A549 (cell line): ENCODE measurements around the gene SLC5A8. TPM values are rescaled to one million over a fixed set of nuclear protein-coding genes. Genes with fewer than 3 reads are reported as not detected.

Experiments used
- ATAC-seq, 2 experiments: fragments of 200-7000 bp in 1 of 2; fragments of >200 bp in 1 of 2; cut with Nextera tagmentation in 1 of 2; cut with Tn5 transposase in 1 of 2; 3 replicates each; pipeline versions ENCODE4 v1.8.0 to v1.9.1; 2018 to 2020; ENCODE audit warnings: mild to moderate bottlenecking in 1 of 2, moderate library complexity in 1 of 2
- CTCF ChIA-PET: fragments of 300-600 bp; sonication (Branson Sonifier 250); formaldehyde crosslinking; extraction: SDS; loops from one replicate; lab custom pipeline; 2021; ENCODE audit warnings: antibody characterized with exemption, inconsistent platforms; lab: Yijun Ruan, JAX
- POLR2A ChIA-PET: fragments of 350-600 bp; formaldehyde crosslinking; extraction: SDS; loops from one replicate; lab custom pipeline; 2021; ENCODE audit warnings: antibody characterized with exemption, inconsistent platforms; lab: Yijun Ruan, JAX
- DNase-seq, 2 experiments: peaks; one replicate each; pipeline versions ENCODE4 v3.0.0 to v3.0.0-alpha.2; 2011 to 2016; ENCODE audit warnings: low read depth in 1 of 2, low spot score in 1 of 2
- FAIRE-seq: peaks from 2 replicates; lab custom pipeline; 2011; peaks lifted over from hg19 to GRCh38; lab: Jason Lieb, UNC
- H3K27ac ChIP-seq, 2 experiments: fragments of >200 bp; sonication (Bioruptor Twin); formaldehyde crosslinking; 3 replicates each; pipeline ENCODE4 v1.5.1; 2016 to 2017
- H3K4me1 ChIP-seq: fragments of >200 bp; sonication (Bioruptor Twin); formaldehyde crosslinking; 3 replicates; pipeline ENCODE4 v1.6.1; 2016
- H3K4me2 ChIP-seq: fragments of >200 bp; sonication (Bioruptor Twin); formaldehyde crosslinking; 3 replicates; pipeline ENCODE4 v1.6.1; 2016
- H3K4me3 ChIP-seq: fragments of >200 bp; sonication (Bioruptor Twin); formaldehyde crosslinking; 3 replicates; pipeline ENCODE4 v1.5.1; 2016
- H3K9me3 ChIP-seq: fragments of >200 bp; sonication (Bioruptor Twin); formaldehyde crosslinking; 3 replicates; pipeline ENCODE4 v1.6.1; 2016
- CEBPB ChIP-seq, 2 experiments: fragments of >200 bp in 1 of 2; sonication (Bioruptor Twin) in 1 of 2; formaldehyde crosslinking in 1 of 2; IDR thresholded peaks; 2 replicates each; pipeline ENCODE4 v1.6.1; 2012 to 2016
- CHD2 ChIP-seq: fragments of 150-350 bp; IDR thresholded peaks from 2 replicates; pipeline ENCODE4 v1.6.1; 2014; ENCODE audit warnings: low read length; ENCODE audit not compliant: partially characterized antibody
- EP300 ChIP-seq, 2 experiments: fragments of >200 bp; sonication (Bioruptor Twin); formaldehyde crosslinking; IDR thresholded peaks; 2 replicates in 1 of 2; 3 replicates in 1 of 2; pipeline ENCODE4 v1.6.1; 2016 to 2017
- FOSL2 ChIP-seq, 2 experiments: fragments of 450-650 bp in 1 of 2; fragments of >200 bp in 1 of 2; sonication (Bioruptor Twin) in 1 of 2; formaldehyde crosslinking; IDR thresholded peaks; 2 replicates each; pipeline versions ENCODE4 v1.5.0 to v1.6.1; 2016 to 2020; ENCODE audit warnings: mild to moderate bottlenecking in 1 of 2, moderate library complexity in 1 of 2
- HMGXB4 ChIP-seq: fragments of 250-450 bp; sonication (Bioruptor Pico); IDR thresholded peaks from 2 replicates; pipeline ENCODE4 v1.5.0; 2021; ENCODE audit warnings: mild to moderate bottlenecking, moderate library complexity, borderline replicate concordance
- JUNB ChIP-seq: fragments of >200 bp; sonication (Bioruptor Twin); formaldehyde crosslinking; IDR thresholded peaks from 2 replicates; pipeline ENCODE4 v1.6.1; 2016
- KDM5A ChIP-seq: fragments of 200-600 bp; sonication (generic); IDR thresholded peaks from 2 replicates; pipeline ENCODE4 v1.6.1; 2016; ENCODE audit warnings: antibody characterized with exemption, mild to moderate bottlenecking
- NFE2L2 ChIP-seq: fragments of 150-350 bp; conservative IDR thresholded peaks from 2 replicates; pipeline ENCODE4 v1.6.1; 2014; ENCODE audit warnings: low read length
- NR3C1 ChIP-seq: fragments of >200 bp; sonication (Bioruptor Twin); formaldehyde crosslinking; IDR thresholded peaks from 3 replicates; pipeline ENCODE4 v1.6.1; 2017
- RAD21 ChIP-seq, 2 experiments: fragments of >200 bp in 1 of 2; sonication (Bioruptor Twin) in 1 of 2; formaldehyde crosslinking in 1 of 2; IDR thresholded peaks in 1 of 2; conservative IDR thresholded peaks in 1 of 2; 2 replicates in 1 of 2; 3 replicates in 1 of 2; pipeline ENCODE4 v1.6.1; 2012 to 2018; ENCODE audit warnings: inconsistent platforms in 1 of 2
- RFX5 ChIP-seq: fragments of 450-650 bp; IDR thresholded peaks from 2 replicates; pipeline ENCODE4 v1.7.1; 2014; ENCODE audit warnings: antibody characterized with exemption, mild to moderate bottlenecking, moderate library complexity
- TFCP2L1 ChIP-seq: fragments of 250-450 bp; sonication (Bioruptor Pico); IDR thresholded peaks from 2 replicates; pipeline ENCODE4 v1.5.0; 2021; ENCODE audit warnings: mild to moderate bottlenecking
- ZFP36 ChIP-seq: fragments of 450-650 bp; IDR thresholded peaks from 2 replicates; pipeline ENCODE4 v1.6.1; 2014; ENCODE audit warnings: borderline replicate concordance; ENCODE audit not compliant: partially characterized antibody
- WGBS: methylation state at CpG from one replicate; pipeline ENCODE4 v1.1.6; 2017; ENCODE audit errors: missing lambda C conversion rate; 5-methylcytosine and 5-hydroxymethylcytosine counted together
- polyA plus RNA-seq, 4 experiments: library from polyadenylated mRNA; depleted of rRNA in 3 of 4; stranded (reverse); fragments of >200 nt; fragmentation: RNase III in 1 of 4; extraction: RNeasy Plus Mini Kit Qiagen cat#74134 plus additional on column Dnase treatment in 1 of 4; gene quantifications; 2 replicates in 3 of 4; 3 replicates in 1 of 4; pipeline ENCODE4 v1.2.3, GENCODE V29; 2011 to 2017
- small RNA-seq, 6 experiments: library from RNA; depleted of rRNA; stranded (forward); fragments of <200 nt; gene quantifications; one replicate each; pipeline ENCODE3, GENCODE V24; 2012
- TF ChIP-seq, protein P1 (sequence below): IDR thresholded peaks from 2 replicates; pipeline ENCODE4 v1.6.1; 2012; ENCODE audit warnings: low read depth, borderline replicate concordance
- TF ChIP-seq, protein P2 (sequence below): fragments of 200-600 bp; sonication (generic); IDR thresholded peaks from 2 replicates; pipeline ENCODE4 v1.6.1; 2016; ENCODE audit warnings: antibody characterized with exemption, mild to moderate bottlenecking, moderate library complexity
- TF ChIP-seq, protein P3 (sequence below): fragments of >200 bp; sonication (Bioruptor Twin); formaldehyde crosslinking; IDR thresholded peaks from 3 replicates; pipeline ENCODE4 v1.5.1; 2016

The SLC5A8 gene
- polyA plus RNA-seq, 2 of the 4 experiments (the other 2 are of a cell fraction): not detected

DNA sequence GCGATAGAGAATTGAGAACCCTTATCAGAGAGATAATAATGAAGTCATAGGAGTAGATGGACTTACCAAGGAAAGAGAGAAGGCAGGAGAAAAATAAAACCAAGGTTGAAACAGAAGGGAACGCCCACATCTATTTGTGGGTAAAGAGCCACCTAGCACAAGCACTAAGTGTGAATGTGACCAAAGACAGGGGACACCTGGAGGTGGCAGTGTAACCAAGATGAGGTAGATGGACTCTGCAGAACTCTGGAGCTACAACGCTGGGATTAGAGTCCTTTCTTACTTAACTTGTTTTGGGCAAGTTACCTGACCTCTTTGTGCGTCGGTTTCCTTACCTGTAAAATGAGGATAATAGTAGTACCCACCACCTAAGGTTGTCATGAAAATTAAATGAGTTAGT lies 101.9 kb downstream of the SLC5A8 start:
- no peak for ATAC-seq

DNA sequence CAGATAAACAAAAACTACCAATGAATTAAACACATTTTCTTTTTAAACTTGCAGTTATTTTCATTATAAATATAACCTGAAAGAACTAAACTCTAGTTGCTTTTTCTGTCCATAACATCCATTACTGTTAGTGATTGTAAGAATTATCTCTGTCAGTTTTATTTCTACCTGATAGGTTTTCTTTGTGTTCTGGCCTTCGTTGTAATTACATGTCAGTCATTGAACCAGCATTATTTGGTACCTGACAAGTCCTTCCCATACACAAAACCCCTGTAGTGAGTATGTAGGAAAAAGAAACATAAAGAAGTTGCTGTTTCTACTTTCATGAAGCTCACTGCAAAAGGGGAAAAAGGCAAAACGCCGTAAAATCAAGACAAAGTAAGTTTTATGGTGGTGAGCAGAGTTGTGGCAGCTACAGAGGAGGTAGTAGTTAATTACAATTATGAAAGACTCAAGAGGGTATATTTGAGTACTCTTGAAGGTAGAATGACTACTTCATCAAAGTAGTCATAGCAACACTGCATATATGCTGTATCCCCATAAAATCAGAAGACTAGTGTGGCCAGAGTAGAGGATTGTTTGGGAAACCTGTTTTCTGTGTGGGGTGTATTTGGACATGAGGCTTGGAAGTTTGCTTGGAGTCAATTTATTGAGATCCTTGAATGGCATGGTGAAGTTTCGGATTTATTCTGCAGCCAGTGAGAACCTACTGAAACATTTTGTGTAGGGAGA lies 102.8 kb downstream of the SLC5A8 start:
- no peak for ATAC-seq
- Histone ChIP-seq H3K27ac (no peak overlapping the region), H3K9me3 (no peaks in the 10 kb centered on the region), H3K4me3 (no peak overlapping the region), H3K4me2 (no peak overlapping the region), H3K4me1 (no peaks in the 10 kb centered on the region)
- DNase-seq: no peak
- ChIA-PET POLR2A (no interaction called here), CTCF (no interaction called here)
- no peak for FAIRE-seq
- TF ChIP-seq, protein P1, sequence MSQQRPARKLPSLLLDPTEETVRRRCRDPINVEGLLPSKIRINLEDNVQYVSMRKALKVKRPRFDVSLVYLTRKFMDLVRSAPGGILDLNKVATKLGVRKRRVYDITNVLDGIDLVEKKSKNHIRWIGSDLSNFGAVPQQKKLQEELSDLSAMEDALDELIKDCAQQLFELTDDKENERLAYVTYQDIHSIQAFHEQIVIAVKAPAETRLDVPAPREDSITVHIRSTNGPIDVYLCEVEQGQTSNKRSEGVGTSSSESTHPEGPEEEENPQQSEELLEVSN: no peak
- TF ChIP-seq KDM5A: no peak
- no peak for TF ChIP-seq CHD2
- TF ChIP-seq, protein P2, sequence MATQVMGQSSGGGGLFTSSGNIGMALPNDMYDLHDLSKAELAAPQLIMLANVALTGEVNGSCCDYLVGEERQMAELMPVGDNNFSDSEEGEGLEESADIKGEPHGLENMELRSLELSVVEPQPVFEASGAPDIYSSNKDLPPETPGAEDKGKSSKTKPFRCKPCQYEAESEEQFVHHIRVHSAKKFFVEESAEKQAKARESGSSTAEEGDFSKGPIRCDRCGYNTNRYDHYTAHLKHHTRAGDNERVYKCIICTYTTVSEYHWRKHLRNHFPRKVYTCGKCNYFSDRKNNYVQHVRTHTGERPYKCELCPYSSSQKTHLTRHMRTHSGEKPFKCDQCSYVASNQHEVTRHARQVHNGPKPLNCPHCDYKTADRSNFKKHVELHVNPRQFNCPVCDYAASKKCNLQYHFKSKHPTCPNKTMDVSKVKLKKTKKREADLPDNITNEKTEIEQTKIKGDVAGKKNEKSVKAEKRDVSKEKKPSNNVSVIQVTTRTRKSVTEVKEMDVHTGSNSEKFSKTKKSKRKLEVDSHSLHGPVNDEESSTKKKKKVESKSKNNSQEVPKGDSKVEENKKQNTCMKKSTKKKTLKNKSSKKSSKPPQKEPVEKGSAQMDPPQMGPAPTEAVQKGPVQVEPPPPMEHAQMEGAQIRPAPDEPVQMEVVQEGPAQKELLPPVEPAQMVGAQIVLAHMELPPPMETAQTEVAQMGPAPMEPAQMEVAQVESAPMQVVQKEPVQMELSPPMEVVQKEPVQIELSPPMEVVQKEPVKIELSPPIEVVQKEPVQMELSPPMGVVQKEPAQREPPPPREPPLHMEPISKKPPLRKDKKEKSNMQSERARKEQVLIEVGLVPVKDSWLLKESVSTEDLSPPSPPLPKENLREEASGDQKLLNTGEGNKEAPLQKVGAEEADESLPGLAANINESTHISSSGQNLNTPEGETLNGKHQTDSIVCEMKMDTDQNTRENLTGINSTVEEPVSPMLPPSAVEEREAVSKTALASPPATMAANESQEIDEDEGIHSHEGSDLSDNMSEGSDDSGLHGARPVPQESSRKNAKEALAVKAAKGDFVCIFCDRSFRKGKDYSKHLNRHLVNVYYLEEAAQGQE: no peak
- TF ChIP-seq TFCP2L1 (CRISPR knock-in tag): no peak
- TF ChIP-seq RAD21 (conservative IDR thresholded peaks at IDR 0.05 in 1 of 2, IDR thresholded peaks at IDR 0.05 in 1 of 2): no peak
- TF ChIP-seq ZFP36: no peak
- TF ChIP-seq FOSL2 (IDR thresholded peaks at IDR 0.05): no peak
- TF ChIP-seq FOSL2 (CRISPR knock-in tag; IDR thresholded peaks at IDR 0.05): no peak
- no peak for TF ChIP-seq CEBPB (IDR thresholded peaks at IDR 0.05)
- no peak for TF ChIP-seq EP300 (IDR thresholded peaks at IDR 0.05)
- TF ChIP-seq JUNB: no peak
- no peak for TF ChIP-seq NR3C1
- no peak for TF ChIP-seq NFE2L2
- 2% methylated on average over 4 of the region's 4 CpGs for WGBS

More for the DNA sequence above, 101.9 kb downstream of the SLC5A8 start:
- no peak for FAIRE-seq
- TF ChIP-seq HMGXB4 (CRISPR knock-in tag) (no peak), RFX5 (no peak)
- TF ChIP-seq, protein P3, sequence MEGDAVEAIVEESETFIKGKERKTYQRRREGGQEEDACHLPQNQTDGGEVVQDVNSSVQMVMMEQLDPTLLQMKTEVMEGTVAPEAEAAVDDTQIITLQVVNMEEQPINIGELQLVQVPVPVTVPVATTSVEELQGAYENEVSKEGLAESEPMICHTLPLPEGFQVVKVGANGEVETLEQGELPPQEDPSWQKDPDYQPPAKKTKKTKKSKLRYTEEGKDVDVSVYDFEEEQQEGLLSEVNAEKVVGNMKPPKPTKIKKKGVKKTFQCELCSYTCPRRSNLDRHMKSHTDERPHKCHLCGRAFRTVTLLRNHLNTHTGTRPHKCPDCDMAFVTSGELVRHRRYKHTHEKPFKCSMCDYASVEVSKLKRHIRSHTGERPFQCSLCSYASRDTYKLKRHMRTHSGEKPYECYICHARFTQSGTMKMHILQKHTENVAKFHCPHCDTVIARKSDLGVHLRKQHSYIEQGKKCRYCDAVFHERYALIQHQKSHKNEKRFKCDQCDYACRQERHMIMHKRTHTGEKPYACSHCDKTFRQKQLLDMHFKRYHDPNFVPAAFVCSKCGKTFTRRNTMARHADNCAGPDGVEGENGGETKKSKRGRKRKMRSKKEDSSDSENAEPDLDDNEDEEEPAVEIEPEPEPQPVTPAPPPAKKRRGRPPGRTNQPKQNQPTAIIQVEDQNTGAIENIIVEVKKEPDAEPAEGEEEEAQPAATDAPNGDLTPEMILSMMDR: no peak
- H3K4me1 ChIP-seq: no peaks in the 10 kb centered on the region
- H3K9me3 ChIP-seq: no peaks in the 10 kb centered on the region
- WGBS: 36% methylated on average over 5 of the region's 5 CpGs
- H3K4me2 ChIP-seq: no peak overlapping the region
- H3K4me3 ChIP-seq: no peak overlapping the region
- CTCF ChIA-PET: no interaction called here
- H3K27ac ChIP-seq: no peak overlapping the region
- no peak for DNase-seq
- POLR2A ChIA-PET: no interaction called here

Small RNAs within 50 kb of the gene (small RNA-seq; reads per million reads assigned to genes)
- gene RNU6-768P: 0 reads per million in 6 experiments

Other genes with a start within 250 kb of the SLC5A8 start
- 32.4 and 34.6 TPM in 2 replicates for gene UTP20, start 69.9 kb upstream of the SLC5A8 start, polyA plus RNA-seq (2011; rRNA removed)
- gene UTP20, start 69.9 kb upstream of the SLC5A8 start, polyA plus RNA-seq (2017; fragmentation: RNase III; extraction: RNeasy Plus Mini Kit Qiagen cat#74134 plus additional on column Dnase treatment): 11.7 to 14.6 TPM (median 12.6 TPM) in 3 replicates
- gene ARL1, start 197.5 kb upstream of the SLC5A8 start, polyA plus RNA-seq (2011; rRNA removed): 141 and 154 TPM in 2 replicates
- 70.3 to 76.8 TPM (median 70.8 TPM) in 3 replicates for gene ARL1, start 197.5 kb upstream of the SLC5A8 start, polyA plus RNA-seq (2017; fragmentation: RNase III; extraction: RNeasy Plus Mini Kit Qiagen cat#74134 plus additional on column Dnase treatment)